NOMO-1 treated with DMSO at 0.1 percent for 48 hours (cell line): ENCODE measurements around the gene WDR59.
"Not testable (repeated sequence)": the region's sequence is repeated elsewhere in the genome, so short reads cannot be mapped to it uniquely, and the experiment has no call there.

ENCODE experiments used
- DNase-seq: peaks from one replicate; lab custom pipeline; 2025; ENCODE audit not compliant: unreplicated experiment; lab: John Stamatoyannopoulos, UW

WDR59 gene

DNA sequence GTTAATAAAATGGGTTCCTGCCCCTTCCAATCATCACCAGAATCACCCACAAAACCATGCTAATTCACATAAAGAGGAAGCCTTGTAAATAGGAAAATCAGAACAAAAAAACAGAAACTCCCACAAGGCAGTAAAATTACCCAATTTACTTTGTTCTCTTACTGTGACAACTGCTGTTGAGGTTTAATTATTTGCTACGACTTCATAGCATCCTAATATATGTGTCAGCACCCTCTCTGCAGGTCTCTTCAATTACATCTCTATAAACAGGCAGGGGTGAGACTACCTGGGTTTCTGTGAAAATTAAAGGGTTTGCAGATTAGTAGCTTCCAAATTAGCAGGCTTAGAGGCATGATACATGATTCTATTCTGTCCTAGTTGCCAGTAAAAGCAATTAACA, 2.7 kb downstream of the WDR59 start:
- DNase-seq = no peak

DNA sequence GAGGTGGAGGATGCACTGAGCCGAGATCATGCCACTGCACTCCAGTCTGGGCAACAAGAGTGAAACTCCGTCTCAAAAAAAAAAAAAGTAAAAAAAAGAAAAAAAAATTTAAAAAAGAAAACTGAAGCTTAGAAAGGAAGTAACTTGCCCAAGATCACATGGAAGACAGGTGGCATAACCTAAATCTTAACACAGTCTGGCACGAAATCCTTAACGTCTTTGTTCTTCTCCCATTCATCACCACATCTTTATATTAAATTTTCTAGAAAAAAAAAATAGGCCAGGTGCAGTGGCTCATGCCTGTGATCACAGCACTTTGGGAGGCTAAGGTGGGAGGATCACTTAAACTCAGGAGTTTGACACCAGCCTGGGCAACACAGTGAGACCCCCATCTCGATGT, 9.3 kb downstream of the WDR59 start:
- no peak for DNase-seq

DNA sequence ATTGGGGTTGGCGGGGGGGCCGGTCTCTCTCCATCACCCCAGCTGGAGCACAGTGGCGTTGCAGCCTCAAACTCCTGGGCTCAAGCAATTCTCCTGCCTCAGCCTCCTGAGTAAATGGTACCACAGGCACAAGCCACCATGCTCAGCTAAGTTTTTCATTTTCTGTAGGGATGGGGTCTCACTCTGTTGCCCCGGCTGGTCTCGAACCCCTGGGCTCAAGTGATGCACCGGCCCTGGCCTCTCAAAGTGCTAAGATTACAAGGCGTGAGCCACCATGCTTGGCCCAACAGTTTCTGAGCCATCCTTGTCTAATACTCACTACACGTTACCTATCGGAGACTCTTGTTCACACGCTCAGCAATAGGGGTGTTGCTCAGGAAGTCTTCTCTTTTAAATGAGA, 11.6 kb downstream of the WDR59 start:
- DNase-seq = no peak

DNA sequence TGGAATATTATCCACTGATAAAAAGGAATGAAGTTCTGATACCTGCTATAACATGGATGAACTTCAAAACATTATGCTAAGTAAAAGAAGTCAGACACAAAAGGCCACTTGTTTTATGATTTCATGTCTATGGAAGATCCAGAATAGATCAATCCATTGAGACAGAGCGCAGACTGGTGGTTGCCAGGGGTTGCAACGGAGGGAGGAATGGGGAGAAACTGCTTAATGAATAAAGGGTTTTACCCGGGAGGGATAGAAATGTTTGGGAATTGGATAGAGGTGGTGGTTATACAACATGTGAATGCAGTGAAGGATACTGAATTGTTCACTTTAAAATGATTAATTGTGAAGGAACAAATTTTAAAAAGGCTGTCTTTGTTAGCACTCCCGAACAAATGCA, 30.2 kb downstream of the WDR59 start:
- DNase-seq = no peak

DNA sequence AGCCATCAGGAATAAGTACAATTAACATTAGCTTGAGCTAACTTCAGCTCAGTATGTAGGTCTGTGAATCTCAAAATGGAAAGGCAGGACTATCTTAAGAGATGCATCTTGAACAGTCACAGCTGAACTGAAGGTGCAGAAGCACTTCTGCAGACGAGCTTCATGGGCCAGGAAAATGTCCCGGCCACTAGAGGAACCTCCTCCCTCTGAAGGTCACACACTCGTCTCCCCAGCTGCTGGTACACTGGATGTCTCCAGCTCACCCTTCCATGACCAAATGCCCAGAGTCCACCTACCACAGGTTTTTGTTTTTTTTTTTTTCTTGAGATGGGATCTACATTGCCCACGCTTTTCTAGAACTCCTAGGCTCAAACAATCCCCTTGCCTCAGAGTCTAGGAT, 33.2 kb downstream of the WDR59 start:
- no peak for DNase-seq

DNA sequence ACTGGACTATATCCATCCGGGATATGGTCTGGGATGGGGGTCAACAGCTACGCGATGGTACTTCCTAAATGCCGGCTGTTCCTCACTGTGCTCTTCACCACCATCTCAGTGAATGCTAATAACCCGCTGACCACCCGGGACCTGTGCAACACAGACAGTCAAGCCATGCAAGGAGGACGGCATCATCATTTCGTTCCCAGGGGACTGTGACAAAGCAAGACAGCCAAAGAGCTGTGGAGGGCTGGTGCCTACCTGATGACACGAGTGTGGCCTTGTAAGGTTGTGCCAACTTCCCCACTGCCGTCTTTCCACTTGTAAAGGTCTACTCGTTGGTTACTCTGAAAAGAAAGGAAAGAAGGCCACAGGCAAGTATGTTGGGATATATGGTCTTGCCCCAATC, 33.7 kb downstream of the WDR59 start:
- DNase-seq = no peak

DNA sequence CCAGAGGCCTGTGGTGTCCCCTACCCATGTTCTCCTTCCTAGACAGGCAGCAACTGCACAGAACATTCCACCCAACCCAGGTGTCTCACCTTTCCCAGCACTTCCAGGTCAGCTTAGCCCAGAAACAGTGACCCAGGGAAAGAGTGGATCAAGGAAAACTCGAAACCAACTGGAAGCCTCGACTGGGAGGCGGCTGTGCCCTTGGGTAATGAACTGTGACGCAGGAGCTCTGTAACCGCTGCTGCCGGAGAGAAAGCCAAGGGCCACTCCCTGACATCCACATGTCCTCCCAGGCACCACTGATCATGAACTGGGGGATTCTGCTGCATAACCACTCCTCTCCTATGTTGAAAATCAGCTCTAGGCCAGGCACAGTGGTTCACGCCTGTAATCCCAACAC, 34.4 kb downstream of the WDR59 start:
- DNase-seq = no peak

DNA sequence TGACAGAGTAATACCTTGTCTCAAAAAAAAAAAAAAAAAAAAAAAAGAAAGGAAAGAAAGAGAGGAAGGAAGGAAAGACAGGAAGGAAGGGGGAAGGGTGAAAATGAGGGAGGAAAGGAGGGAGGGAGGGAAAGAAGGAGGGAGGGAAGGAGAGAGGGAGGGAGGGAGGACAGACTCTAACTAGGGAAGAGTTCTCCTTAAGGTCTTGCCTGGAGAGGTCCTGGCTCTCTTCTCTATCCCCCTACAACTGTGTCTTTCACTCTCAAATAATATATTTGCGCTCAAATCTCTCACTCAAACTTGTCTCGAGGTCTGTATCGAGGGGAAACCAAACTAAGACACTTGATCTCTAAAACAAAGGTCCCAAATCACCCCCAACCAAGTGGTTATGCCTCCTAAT, 35.6 kb downstream of the WDR59 start:
- DNase-seq = no peak

DNA sequence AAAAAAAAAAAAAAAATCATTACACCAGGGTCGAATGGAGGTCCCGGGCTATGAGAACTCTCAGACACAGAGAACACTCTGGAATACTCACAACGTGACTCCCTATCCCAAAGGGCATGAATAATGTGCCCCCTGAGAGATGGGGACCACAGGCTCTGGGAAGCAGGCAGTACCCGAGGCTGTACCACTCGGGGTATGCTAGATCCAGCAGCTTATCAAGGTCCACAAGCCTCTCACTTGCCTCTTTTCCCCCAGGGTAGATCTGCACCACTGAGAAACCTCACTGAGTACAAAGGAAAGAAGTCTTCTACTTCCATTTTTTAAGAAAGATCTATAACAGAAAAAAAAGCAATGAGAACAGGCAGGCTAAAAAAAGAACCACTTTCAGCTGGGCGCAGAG, 40.5 kb downstream of the WDR59 start:
- no peak for DNase-seq

DNA sequence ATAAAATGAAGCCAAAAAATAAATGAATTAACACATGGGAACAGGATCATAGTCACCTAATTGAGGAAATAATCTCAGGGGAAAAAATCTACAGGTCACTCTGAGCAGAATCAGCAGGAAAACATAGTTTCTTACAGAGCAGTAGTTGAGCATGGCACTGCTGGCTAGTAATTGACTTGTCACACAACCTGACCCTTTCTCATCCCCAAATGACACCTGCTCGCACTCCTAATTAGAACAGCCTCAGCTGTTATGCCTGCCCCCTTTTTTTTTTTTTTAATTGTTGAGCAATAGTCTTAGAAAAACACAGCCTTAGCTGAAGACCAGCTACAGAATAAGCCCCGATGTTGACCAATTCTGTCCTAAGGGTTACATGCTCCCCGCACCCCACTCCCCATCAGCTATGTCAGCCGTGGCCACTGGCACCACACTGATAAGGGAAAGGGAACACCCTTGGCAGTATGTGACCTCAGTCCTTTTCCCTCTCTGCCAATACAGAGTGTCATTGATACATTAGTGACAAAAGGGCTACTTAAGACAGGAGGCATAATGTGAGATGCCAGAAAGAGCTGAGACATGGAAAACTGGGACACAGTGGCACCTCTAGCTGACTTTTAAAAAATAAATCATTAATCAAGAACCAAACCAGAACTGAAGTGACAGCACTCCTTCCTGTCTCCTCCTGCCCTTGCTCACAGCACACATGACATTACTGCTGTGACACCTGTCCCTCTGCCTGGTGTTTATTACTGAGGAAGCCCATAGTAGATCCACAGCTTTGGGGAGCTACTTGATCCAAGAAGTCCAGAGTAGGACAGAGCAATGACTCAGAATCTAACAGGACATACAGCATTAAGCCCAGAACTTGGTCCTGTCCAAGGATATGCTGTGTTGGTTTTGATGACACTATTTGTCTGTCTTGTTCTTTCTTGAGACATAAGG, 41.7 kb downstream of the WDR59 start:
- DNase-seq = no peak

DNA sequence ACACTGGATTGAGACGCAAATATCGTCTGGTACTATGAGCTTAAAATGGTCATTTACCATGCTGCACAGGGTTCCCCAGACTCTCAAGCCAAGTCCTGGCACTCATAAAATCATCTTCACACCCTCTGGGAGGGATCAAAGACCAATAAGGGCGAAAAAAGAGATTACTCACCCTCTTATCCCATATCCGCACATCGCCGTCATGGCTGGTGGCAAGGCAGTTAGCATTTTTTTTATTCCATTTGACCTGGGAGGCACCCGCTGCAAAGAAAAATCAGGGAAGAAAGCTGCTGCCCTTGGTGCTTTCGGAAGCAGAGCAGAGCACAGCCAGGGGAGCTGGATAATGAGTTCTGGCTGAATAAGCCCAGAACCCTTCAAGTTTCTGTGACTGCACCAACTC, 42.4 kb downstream of the WDR59 start:
- no peak for DNase-seq

DNA sequence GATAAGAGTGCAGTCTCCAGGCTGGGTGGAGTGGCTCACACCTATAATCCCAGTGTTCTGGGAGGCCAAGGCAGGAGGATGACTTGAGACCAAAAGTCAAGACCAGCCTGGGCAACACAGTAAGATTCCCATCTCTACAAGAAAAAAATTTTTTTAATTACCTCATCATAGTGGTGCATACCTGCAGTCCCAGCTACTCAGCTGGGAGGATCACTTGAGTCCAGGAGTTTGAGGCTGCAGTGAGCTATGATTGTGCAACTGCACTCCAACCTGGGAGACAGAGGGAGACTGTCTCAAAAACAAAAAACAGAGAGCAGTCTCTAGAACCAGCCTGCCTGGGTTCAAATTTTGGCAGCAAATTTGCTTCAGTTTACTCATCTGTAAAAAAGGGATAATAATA, 45.2 kb downstream of the WDR59 start:
- no peak for DNase-seq

DNA sequence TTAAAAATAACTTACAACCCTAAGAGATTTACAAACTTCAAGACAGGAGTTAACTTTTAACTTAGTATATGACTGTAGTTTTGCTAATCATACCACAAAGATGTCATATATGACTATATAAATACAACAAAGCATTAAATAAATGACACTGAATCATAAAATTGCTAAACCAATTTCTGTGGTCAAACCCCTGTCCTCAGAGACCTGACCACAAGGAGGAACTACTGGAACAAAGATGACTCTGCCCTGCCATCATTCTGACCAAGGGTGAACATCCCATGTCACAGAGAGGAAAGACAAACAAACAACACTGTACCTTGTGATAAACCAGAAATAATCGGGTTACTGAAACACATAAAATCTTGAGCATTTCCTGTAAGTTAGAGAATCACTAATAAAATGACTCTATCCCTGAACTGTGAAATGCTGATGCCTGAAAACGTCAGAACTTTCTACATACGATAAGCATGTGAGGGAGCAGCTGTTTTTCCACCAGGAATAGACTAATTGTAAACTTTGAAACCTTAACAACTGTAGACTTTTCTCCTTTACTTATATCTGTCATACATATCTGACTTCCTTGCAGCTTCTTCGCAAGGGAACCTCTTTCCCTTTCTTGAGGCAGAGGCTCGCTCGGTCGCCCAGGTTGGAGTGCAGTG, 47.9 kb downstream of the WDR59 start:
- peak; percentile 95 for DNase-seq

DNA sequence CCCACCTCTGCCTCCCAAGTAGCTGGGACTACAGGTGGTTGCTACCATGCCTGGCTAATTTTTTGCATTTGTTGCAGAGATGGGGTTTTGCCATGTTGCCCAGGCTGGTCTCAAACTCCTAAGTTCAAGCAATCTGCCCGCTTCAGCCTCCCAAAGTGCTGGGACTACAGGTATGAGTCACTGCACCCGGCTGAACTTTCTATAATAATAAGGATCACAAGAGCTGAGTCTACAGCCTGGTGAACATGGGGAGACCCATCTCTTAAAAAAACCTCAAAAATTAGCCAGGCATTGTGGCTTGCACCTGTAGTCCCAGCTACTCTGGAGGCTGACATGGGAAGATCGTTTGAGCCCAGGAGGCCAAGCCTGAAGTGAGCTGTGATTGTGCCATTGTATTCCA, 53.5 kb downstream of the WDR59 start:
- DNase-seq = no peak

DNA sequence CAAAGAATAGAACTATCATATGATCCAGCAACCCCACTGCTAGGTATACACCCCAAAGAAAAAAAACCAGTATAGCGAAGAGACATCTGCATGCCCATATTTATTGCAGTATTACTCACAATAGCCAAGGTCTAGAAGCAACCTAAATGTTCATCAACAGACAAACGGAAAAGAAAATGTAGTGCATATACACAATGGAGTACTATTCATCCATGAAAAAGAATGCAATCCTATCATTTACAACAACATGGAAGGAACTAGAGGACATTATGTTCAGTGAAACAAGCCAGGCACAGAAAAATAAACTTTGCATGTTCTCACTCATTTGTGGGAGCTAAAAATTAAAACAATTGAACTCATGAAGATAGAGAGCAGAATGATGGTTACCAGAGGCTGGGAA, 55.3 kb downstream of the WDR59 start:
- no peak for DNase-seq

DNA sequence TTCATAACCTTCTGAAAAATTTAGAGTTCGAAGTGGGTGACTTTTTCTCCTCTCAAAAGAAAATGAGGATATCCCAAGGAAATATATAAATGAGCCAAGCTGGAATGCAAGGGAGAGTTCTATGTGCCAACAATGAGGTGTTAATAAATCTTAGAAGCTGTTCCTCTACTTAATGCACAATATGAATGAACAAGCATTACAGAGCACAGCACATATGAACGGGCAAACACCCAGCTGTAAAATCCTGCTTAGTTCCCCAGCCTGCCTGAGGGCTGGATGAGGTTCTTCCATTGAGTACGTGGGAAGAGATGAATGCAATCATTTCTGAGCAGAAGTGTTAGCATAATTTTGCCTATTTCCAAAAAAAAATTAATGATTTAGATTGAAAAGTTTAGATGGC, 58.1 kb downstream of the WDR59 start:
- DNase-seq = no peak

DNA sequence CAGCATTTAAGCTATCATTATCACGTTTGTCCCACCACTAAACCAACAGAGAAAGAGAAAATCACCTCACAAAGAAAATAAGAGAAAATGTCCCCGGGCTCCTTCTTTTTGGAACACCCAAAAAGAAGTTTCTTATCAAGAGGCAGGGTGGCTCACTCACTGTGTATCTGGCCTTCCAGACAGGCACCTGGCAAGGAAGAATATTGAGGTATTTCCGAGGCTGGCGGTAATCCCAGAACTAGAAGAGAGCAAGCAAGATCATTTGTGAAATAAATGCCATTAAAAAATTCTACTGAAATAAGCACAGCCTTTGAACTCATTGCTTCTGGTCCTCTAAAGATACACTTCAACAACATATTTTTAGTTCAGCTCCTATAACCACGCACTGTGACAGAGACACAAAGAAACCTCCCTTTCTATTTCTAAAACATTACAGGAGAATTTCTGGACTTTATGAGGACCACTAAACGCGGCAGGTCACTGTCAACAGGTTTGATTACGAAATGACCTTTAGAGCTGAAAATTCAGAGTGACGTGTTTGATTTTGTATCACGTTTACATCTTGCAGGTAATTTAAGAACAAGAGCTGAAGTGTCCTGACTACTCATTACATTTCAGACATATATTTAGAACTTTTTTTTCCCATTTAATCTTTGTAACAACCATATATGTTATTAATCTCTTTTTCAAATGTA, 61.0 kb downstream of the WDR59 start:
- no peak for DNase-seq

DNA sequence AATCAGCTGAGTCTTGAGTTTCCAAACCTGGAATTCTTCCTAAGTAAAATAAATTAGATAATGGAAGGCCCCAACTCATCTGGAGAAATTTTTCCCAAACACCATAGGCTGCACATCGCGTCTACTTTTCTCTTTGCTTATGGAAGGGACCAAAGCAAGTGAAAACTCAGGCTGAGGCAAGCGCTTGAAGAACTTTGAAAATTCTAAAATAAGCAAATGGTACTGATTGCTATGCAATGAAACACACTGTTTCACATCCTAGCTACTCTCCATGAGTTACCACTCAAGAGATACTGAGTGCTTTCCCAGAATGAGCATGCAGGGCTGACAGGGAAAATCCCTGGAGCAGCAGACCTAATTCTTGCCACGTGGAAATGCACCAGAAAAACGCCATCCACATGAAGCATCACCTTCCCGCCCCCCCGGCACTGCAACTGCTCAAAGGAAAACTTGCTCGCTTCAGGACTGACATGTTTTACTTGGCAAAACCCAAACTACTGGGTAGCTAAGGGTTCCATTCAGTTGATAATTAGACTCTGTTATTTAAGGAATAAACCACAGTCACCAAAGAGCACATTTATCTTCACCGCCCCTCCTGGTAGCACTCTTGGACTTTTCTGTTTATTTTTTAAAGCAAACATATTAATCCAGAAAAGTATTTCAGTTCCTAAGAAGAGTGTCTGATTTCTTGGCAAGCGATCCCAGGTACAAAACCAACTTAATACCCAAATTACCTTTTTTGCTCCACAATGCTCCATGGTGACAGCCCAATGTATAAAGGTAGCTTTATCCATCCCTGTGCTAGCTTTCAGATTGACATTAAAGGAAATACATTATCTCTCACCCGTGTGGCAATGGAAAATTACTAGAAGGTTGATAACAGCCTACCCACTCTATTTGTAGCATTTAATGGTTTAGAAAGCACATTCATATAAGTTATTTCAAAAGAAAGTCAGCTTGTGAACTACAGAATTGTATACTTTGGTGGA, 62.5 kb downstream of the WDR59 start:
- no peak for DNase-seq

DNA sequence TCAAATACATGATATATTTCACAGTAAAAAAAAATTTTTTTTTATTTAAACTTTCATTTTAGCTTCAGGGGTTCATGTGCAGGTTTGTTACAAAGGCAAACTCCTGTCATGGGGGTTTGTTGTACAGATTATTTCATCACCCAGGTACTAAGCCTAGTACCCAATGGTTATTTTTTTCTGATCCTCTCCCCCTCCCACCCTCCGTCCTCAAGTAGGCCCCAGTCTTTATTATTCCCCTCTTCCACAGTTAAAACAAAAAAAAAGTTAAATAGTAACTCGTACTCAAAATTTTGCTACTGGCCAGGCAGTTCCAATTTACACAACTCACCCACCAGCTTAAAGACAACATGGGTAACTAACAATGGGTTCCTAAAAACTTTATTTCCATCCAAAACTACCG, 63.9 kb downstream of the WDR59 start:
- no peak for DNase-seq

DNA sequence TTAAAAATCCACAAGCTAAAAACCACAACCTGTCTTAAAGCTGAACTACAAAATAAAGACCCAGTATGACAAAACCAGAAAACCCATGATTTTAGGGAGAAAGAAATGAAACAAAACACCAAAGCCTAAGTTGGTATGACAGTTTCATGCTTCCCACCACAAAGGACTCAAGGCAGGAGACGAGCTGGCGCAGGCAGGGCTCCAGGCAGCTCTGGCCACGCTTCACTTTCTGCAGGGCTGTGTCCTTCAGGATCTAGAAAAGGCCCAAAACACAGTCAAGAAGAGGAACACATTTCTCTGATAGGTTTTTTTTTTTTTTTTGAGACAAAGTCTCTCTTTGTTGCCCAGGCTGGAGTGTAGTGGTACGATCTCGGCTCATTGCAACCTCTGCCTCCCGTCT, 75.3 kb downstream of the WDR59 start:
- DNase-seq = no peak

DNA sequence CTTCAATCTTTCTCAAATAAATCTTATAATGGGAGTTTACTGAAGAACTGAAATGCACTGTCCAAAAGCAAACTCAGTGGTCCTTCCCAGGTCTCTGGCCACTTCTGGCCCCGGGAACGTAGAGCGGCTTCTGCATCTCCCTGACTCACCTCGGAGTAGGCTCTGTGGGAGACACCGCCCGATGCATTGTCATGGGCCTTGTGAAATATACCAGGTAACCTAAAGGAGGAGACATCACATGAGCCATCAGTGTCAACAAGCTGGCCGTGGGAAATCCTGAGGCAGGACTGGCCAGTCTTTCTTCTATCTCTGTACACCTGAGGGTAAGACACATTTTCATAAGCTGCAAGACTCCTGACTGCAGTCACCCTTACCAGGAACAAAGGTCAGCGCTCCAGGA, 76.2 kb downstream of the WDR59 start:
- not testable (repeated sequence) for DNase-seq
